Bone marrow (tissue), 2 donors: ENCODE results near the gene CYP24A1.

Source experiments
- DNase-seq, 2 donors: peaks; one replicate each; lab custom pipeline; 2025; lab: John Stamatoyannopoulos, UW

The CYP24A1 gene

GRCh38 chr20:54174457-54175175, 830 bp upstream of the CYP24A1 start:
- no peak for DNase-seq

- DNase-seq: no peak
Measured at GRCh38 chr20:54172856-54173652, 732 bp downstream of the CYP24A1 start.

- no peak for DNase-seq
Measured at GRCh38 chr20:54172532-54172855, 1.3 kb downstream of the CYP24A1 start.

- DNase-seq: no peak
Measured at GRCh38 chr20:54170963-54171362, 2.8 kb downstream of the CYP24A1 start.

- no peak for DNase-seq
Measured at GRCh38 chr20:54170026-54170471, 3.7 kb downstream of the CYP24A1 start.

GRCh38 chr20:54168961-54169862, 4.6 kb downstream of the CYP24A1 start:
- DNase-seq: no peak

GRCh38 chr20:54167909-54168872, 5.6 kb downstream of the CYP24A1 start:
- DNase-seq: no peak

GRCh38 chr20:54166987-54167662, 6.7 kb downstream of the CYP24A1 start:
- DNase-seq: no peak

- DNase-seq: no peak
Measured at GRCh38 chr20:54165803-54166202, 8.0 kb downstream of the CYP24A1 start.

- no peak for DNase-seq
Measured at GRCh38 chr20:54165014-54165413, 8.8 kb downstream of the CYP24A1 start.

- DNase-seq: no peak
Measured at GRCh38 chr20:54163402-54163801, 10.4 kb downstream of the CYP24A1 start.

- DNase-seq: no peak
Measured at GRCh38 chr20:54162378-54163009, 11.3 kb downstream of the CYP24A1 start.

- no peak for DNase-seq
Measured at GRCh38 chr20:54161821-54162149, 12.0 kb downstream of the CYP24A1 start.

GRCh38 chr20:54161008-54161820, 12.6 kb downstream of the CYP24A1 start:
- DNase-seq: no peak

- no peak for DNase-seq
Measured at GRCh38 chr20:54160065-54161007, 13.4 kb downstream of the CYP24A1 start.

GRCh38 chr20:54158856-54159418, 14.8 kb downstream of the CYP24A1 start:
- DNase-seq: no peak

GRCh38 chr20:54158226-54158625, 15.6 kb downstream of the CYP24A1 start:
- no peak for DNase-seq
